ENCODE measurements around the gene TAGLN3. TPM values are rescaled to one million over a fixed set of nuclear protein-coding genes. Genes with fewer than 3 reads are reported as not detected.

The TAGLN3 gene
- total and polyA plus RNA-seq, 8 donors: 0.50 to 3.6 (median 2.6) TPM; not detected in 1

GRCh38 chr3:112042842-112043280 is 44.1 kb downstream of the TAGLN3 start:
- no peak for TF ChIP-seq CTCF (IDR thresholded peaks at IDR 0.05)
- Histone ChIP-seq H3K27me3 (no peaks in the 10 kb centered on the region), H3K27ac (no peak overlapping the region), H3K36me3 (no peaks in the 10 kb centered on the region), H3K4me1 (no peaks in the 10 kb centered on the region), H3K9me3 (no peaks in the 10 kb centered on the region), H3K4me3 (no peak overlapping the region)
- intact Hi-C loops (cut with DNase I): no loop called here
- ATAC-seq (peak; percentile 42), DNase-seq (peak in 1 of 4 donors; percentile 19)

- ATAC-seq (peak; percentile 97), DNase-seq (peak in 3 of 4 donors; percentile 35 to 82 (median 64))
- no peaks in the 10 kb centered on the region for H3K9me3 ChIP-seq
- no peak overlapping the region for H3K4me3 ChIP-seq
- no peak overlapping the region for H3K27ac ChIP-seq
- no peaks in the 10 kb centered on the region for H3K27me3 ChIP-seq
- no peaks in the 10 kb centered on the region for H3K4me1 ChIP-seq
- peak; percentile 76 to 94 for TF ChIP-seq CTCF (IDR thresholded peaks at IDR 0.05)
- intact Hi-C loops (cut with DNase I): no loop called here
- H3K36me3 ChIP-seq: no peaks in the 10 kb centered on the region
Measured at GRCh38 chr3:112043621-112044201, 45.0 kb downstream of the TAGLN3 start.

- no peak overlapping the region for H3K4me3 ChIP-seq
- no peaks in the 10 kb centered on the region for H3K27me3 ChIP-seq
- intact Hi-C loops (cut with DNase I): no loop called here
Measured at GRCh38 chr3:112046599-112046998, 47.9 kb downstream of the TAGLN3 start.

GRCh38 chr3:112047264-112047663 is 48.5 kb downstream of the TAGLN3 start:
- Histone ChIP-seq H3K27me3 (no peaks in the 10 kb centered on the region), H3K36me3 (no peaks in the 10 kb centered on the region), H3K9me3 (no peaks in the 10 kb centered on the region), H3K27ac (no peak overlapping the region), H3K4me1 (no peaks in the 10 kb centered on the region), H3K4me3 (no peak overlapping the region)
- TF ChIP-seq CTCF (IDR thresholded peaks at IDR 0.05): no peak
- no peak for ATAC-seq
- intact Hi-C loops (cut with DNase I): no loop called here
- DNase-seq: no peak

More at GRCh38 chr3:112046599-112046998, 47.9 kb downstream of the TAGLN3 start:
- no peak overlapping the region for H3K27ac ChIP-seq
- no peaks in the 10 kb centered on the region for H3K36me3 ChIP-seq
- no peaks in the 10 kb centered on the region for H3K9me3 ChIP-seq
- ATAC-seq (no peak), DNase-seq (no peak)
- TF ChIP-seq CTCF (IDR thresholded peaks at IDR 0.05): no peak
- no peaks in the 10 kb centered on the region for H3K4me1 ChIP-seq

- H3K27me3 ChIP-seq: no peaks in the 10 kb centered on the region
- H3K4me3 ChIP-seq: no peak overlapping the region
- TF ChIP-seq CTCF (IDR thresholded peaks at IDR 0.05): no peak
- ATAC-seq: peak; percentile 91
- intact Hi-C loops (cut with DNase I): no loop called here
- no peak overlapping the region for H3K27ac ChIP-seq
- H3K9me3 ChIP-seq: no peaks in the 10 kb centered on the region
- DNase-seq: peak in 1 of 4 donors; percentile 41
- no peaks in the 10 kb centered on the region for H3K36me3 ChIP-seq
- H3K4me1 ChIP-seq: no peaks in the 10 kb centered on the region
Measured at GRCh38 chr3:112048911-112049310, 50.2 kb downstream of the TAGLN3 start.

Data from left lung (tissue), 10 donors.